Natural killer cell (primary cell): ENCODE measurements around the gene EIF3B. TPM values are rescaled to one million over a fixed set of nuclear protein-coding genes. Genes with fewer than 3 reads are reported as not detected.
"Not testable (repeated sequence)": the region's sequence is repeated elsewhere in the genome, so short reads cannot be mapped to it uniquely, and the experiment has no call there.

Source experiments
- ATAC-seq, 3 donors: fragments of 150-1000 bp in 2 of 3; fragments of 200-7000 bp in 1 of 3; cut with Tn5 transposase; 1 replicate in 1 of 3; 2 replicates in 2 of 3; pipeline ENCODE4 v1.10.0; 2021; ENCODE audit warnings: mild to moderate bottlenecking in 2 of 3, moderate library complexity in 2 of 3
- DNase-seq, 2 donors: peaks; one replicate each; pipeline versions ENCODE4 v3.0.0 to v3.0.0-alpha.2; 2013 to 2021; ENCODE audit warnings: mixed read lengths in 1 of 2
- H3K27ac ChIP-seq: one replicate; pipeline ENCODE4 v1.5.1; 2013; ENCODE audit warnings: mild to moderate bottlenecking, low read length
- H3K27me3 ChIP-seq: one replicate; pipeline ENCODE4 v1.6.1; 2013; ENCODE audit warnings: low read length; ENCODE audit not compliant: control insufficient read depth, insufficient read depth
- H3K36me3 ChIP-seq: one replicate; pipeline ENCODE4 v1.6.1; 2013; ENCODE audit warnings: low read length; ENCODE audit not compliant: control insufficient read depth, insufficient read depth
- H3K4me1 ChIP-seq: one replicate; pipeline ENCODE4 v1.6.1; 2013; ENCODE audit warnings: low read length; ENCODE audit not compliant: control insufficient read depth, insufficient read depth
- H3K4me3 ChIP-seq: one replicate; pipeline ENCODE4 v1.5.1; 2013; ENCODE audit warnings: low read length
- H3K9me3 ChIP-seq: one replicate; pipeline ENCODE4 v1.6.1; 2013; ENCODE audit warnings: low read length; ENCODE audit not compliant: control insufficient read depth, insufficient read depth
- H3K27ac Mint-ChIP-seq, 2 donors: one replicate each; pipeline ENCODE4 v1.8.0; 2022; ENCODE audit warnings: mild to moderate bottlenecking in 2 of 2, mixed read lengths in 2 of 2, moderate library complexity in 1 of 2
- H3K27me3 Mint-ChIP-seq, 2 donors: one replicate each; pipeline ENCODE4 v1.8.0; 2022; ENCODE audit warnings: low read depth in 2 of 2, mixed read lengths in 2 of 2
- H3K36me3 Mint-ChIP-seq: one replicate; pipeline ENCODE4 v1.8.0; 2022; ENCODE audit warnings: mixed read lengths
- H3K4me1 Mint-ChIP-seq, 2 donors: one replicate each; pipeline ENCODE4 v1.8.0; 2022; ENCODE audit warnings: mixed read lengths in 2 of 2
- H3K4me3 Mint-ChIP-seq: one replicate; pipeline ENCODE4 v1.8.0; 2022; ENCODE audit warnings: mild to moderate bottlenecking, moderate library complexity, mixed read lengths
- H3K9me3 Mint-ChIP-seq, 2 donors: one replicate each; pipeline ENCODE4 v1.8.0; 2022; ENCODE audit warnings: mixed read lengths in 2 of 2
- CTCF ChIP-seq: fragments of 200-600 bp; IDR thresholded peaks from one replicate; pipeline ENCODE4 v1.8.0; 2022; ENCODE audit warnings: antibody characterized with exemption
- WGBS: methylation state at CpG from one replicate; pipeline ENCODE4 v1.1.7; 2013; ENCODE audit warnings: missing lambda C conversion rate; ENCODE audit not compliant: insufficient coverage; 5-methylcytosine and 5-hydroxymethylcytosine counted together
- intact Hi-C: fragments of 100-400 bp; cut with micrococcal nuclease; formaldehyde crosslinking; loops from one replicate; pipeline ENCODE4 v1.14.2; 2022
- total RNA-seq, 4 donors: library from RNA; stranded (reverse); fragments of 120-200 nt in 1 of 4; gene quantifications; one replicate each; pipeline versions ENCODE4 v1.2.3 to v1.2.4, GENCODE V29; 2013 to 2022

The EIF3B gene
- total RNA-seq: 100 to 1,000 TPM; 194 to 219 (median 197) TPM
- total RNA-seq (2013): 118 TPM

GRCh38 chr7:2354186-2354938 is at the start of gene EIF3B:
Gene EIF3B (plus strand): TSS chr7:2354827. CDS start chr7:2354922, 95 bp downstream.
- peaks cover 32 to 33% of the 10 kb centered on the region in 2 donors for H3K4me1 Mint-ChIP-seq
- Histone ChIP-seq H3K4me3 (peak within 1 kb of the TSS; percentile 80), H3K27me3 (no peaks in the 10 kb centered on the region), H3K27ac (peak within 1 kb of the TSS; percentile 99), H3K4me1 (peaks cover 39% of the 10 kb centered on the region), H3K36me3 (peaks cover 7% of the 10 kb centered on the region), H3K9me3 (no peaks in the 10 kb centered on the region)
- H3K4me3 Mint-ChIP-seq: peak within 1 kb of the TSS; percentile 96
- no peaks in the 10 kb centered on the region for H3K27me3 Mint-ChIP-seq
- H3K27ac Mint-ChIP-seq: peak within 1 kb of the TSS; percentile 99 to 100
- H3K9me3 Mint-ChIP-seq: no peaks in the 10 kb centered on the region
- no peaks in the 10 kb centered on the region for H3K36me3 Mint-ChIP-seq
- intact Hi-C loops: loop anchor here (1.0 to 5.0 kb wide), 2 partner anchors 40 to 48 kb away; partner anchors contain the start of genes CHST12 and SNX8
- no peak for TF ChIP-seq CTCF
- DNase-seq (peak; percentile 88 to 96), ATAC-seq (peak; percentile 86 to 95 (median 87))
- WGBS: under 1% methylated on average over 55 of the region's 55 CpGs

- WGBS: 55% methylated on average over 2 of the region's 6 CpGs
- H3K27me3 ChIP-seq, H3K36me3 ChIP-seq, intact Hi-C loops, H3K27ac Mint-ChIP-seq, H3K4me1 ChIP-seq, H3K27me3 Mint-ChIP-seq, H3K9me3 ChIP-seq, ATAC-seq, DNase-seq, H3K27ac ChIP-seq, H3K36me3 Mint-ChIP-seq, H3K9me3 Mint-ChIP-seq, H3K4me3 Mint-ChIP-seq, H3K4me3 ChIP-seq: not testable (repeated sequence)
- H3K4me1 Mint-ChIP-seq: peaks cover 2 to 16% of the 10 kb centered on the region in 2 donors
These were observed 49.4 kb upstream of the EIF3B start for GRCh38 chr7:2305258-2305657.

GRCh38 chr7:2306688-2307087 is 47.9 kb upstream of the EIF3B start:
- Mint-ChIP-seq H3K4me3 (no peak overlapping the region), H3K9me3 (no peaks in the 10 kb centered on the region), H3K36me3 (no peaks in the 10 kb centered on the region), H3K27ac (no peak overlapping the region), H3K27me3 (no peaks in the 10 kb centered on the region), H3K4me1 (peaks cover 0 to 5% of the 10 kb centered on the region in 2 donors)
- no peaks in the 10 kb centered on the region for H3K27me3 ChIP-seq
- no peaks in the 10 kb centered on the region for H3K36me3 ChIP-seq
- TF ChIP-seq CTCF: no peak
- no peak overlapping the region for H3K4me3 ChIP-seq
- WGBS: 90% methylated on average over 4 of the region's 6 CpGs
- no peaks in the 10 kb centered on the region for H3K9me3 ChIP-seq
- no peak for DNase-seq
- H3K4me1 ChIP-seq: no peaks in the 10 kb centered on the region
- no peak for ATAC-seq
- intact Hi-C loops: no loop called here
- H3K27ac ChIP-seq: no peak overlapping the region

GRCh38 chr7:2307690-2308107 is 46.9 kb upstream of the EIF3B start:
- Histone ChIP-seq H3K27me3 (no peaks in the 10 kb centered on the region), H3K4me3 (peak overlapping the region; percentile 15), H3K9me3 (no peaks in the 10 kb centered on the region), H3K27ac (peak overlapping the region; percentile 47), H3K4me1 (peaks cover 9% of the 10 kb centered on the region), H3K36me3 (no peaks in the 10 kb centered on the region)
- no peak overlapping the region for H3K4me3 Mint-ChIP-seq
- DNase-seq: no peak
- no peaks in the 10 kb centered on the region for H3K9me3 Mint-ChIP-seq
- no peaks in the 10 kb centered on the region for H3K27me3 Mint-ChIP-seq
- intact Hi-C loops: no loop called here
- peaks cover 0 to 14% of the 10 kb centered on the region in 2 donors for H3K4me1 Mint-ChIP-seq
- TF ChIP-seq CTCF: no peak
- no peaks in the 10 kb centered on the region for H3K36me3 Mint-ChIP-seq
- 38% methylated on average over 5 of the region's 7 CpGs for WGBS
- ATAC-seq: no peak
- H3K27ac Mint-ChIP-seq: no peak overlapping the region
